ENCODE data around the gene SPATA9.

GRCh38 chr5:95613514-95613913 is 69.3 kb downstream of the SPATA9 start:
- no peak for TF ChIP-seq CTCF (IDR thresholded peaks at IDR 0.05)
- no peak for TF ChIP-seq POLR2A (IDR thresholded peaks at IDR 0.05)
